OCI-LY1 (cell line): Measurements from ENCODE around the gene KHDC1L.
"Not testable (repeated sequence)": the region's sequence is repeated elsewhere in the genome, so short reads cannot be mapped to it uniquely, and the experiment has no call there.

ENCODE experiments used
- H2AFZ ChIP-seq: fragments of 200-600 bp; sonication (generic), shearing (Covaris generic); 2 replicates; pipeline ENCODE4 v1.6.0; 2014; ENCODE audit warnings: antibody characterized with exemption, mild to moderate bottlenecking, low read length
- H3F3A ChIP-seq: fragments of 200-600 bp; sonication (generic), shearing (Covaris generic); 2 replicates; pipeline ENCODE4 v1.6.0; 2014; ENCODE audit warnings: mild to moderate bottlenecking, antibody characterized with exemption, low read length, moderate library complexity; ENCODE audit not compliant: insufficient read depth
- H3K27ac ChIP-seq: fragments of 200-600 bp; sonication (generic); 2 replicates; pipeline ENCODE4 v1.5.1; 2014; ENCODE audit warnings: low read length, mixed run types, mild to moderate bottlenecking, low read depth; ENCODE audit not compliant: poor library complexity, severe bottlenecking
- H3K27me3 ChIP-seq: fragments of 200-600 bp; sonication (generic); 2 replicates; pipeline ENCODE4 v1.6.0; 2014; ENCODE audit warnings: antibody characterized with exemption, mild to moderate bottlenecking, low read length, moderate library complexity; ENCODE audit not compliant: insufficient read depth
- H3K36me3 ChIP-seq: fragments of 200-600 bp; sonication (generic); 2 replicates; pipeline ENCODE4 v1.6.1; 2014; ENCODE audit warnings: mild to moderate bottlenecking, antibody characterized with exemption, low read length, moderate library complexity, mixed read lengths; ENCODE audit not compliant: insufficient read depth
- H3K4me1 ChIP-seq: fragments of 200-600 bp; sonication (generic); 2 replicates; pipeline ENCODE4 v1.5.1; 2014; ENCODE audit warnings: mild to moderate bottlenecking, low read length, moderate library complexity; ENCODE audit not compliant: insufficient read depth, severe bottlenecking
- H3K4me2 ChIP-seq: fragments of 200-600 bp; sonication (generic), shearing (Covaris generic); 2 replicates; pipeline ENCODE4 v1.6.1; 2014; ENCODE audit warnings: low read length
- H3K4me3 ChIP-seq: fragments of 200-600 bp; sonication (generic); 2 replicates; pipeline ENCODE4 v1.5.1; 2014; ENCODE audit warnings: low read length, low read depth, mild to moderate bottlenecking, mixed read lengths; ENCODE audit not compliant: poor library complexity, severe bottlenecking
- H3K79me2 ChIP-seq: fragments of 200-600 bp; shearing (Covaris generic); 2 replicates; pipeline ENCODE4 v1.6.1; 2016; ENCODE audit warnings: mixed run types, low read length, mixed read lengths; ENCODE audit not compliant: insufficient read depth
- H3K9ac ChIP-seq: fragments of 200-600 bp; sonication (generic), shearing (Covaris generic); 2 replicates; pipeline ENCODE4 v1.6.1; 2014; ENCODE audit warnings: mild to moderate bottlenecking, low read length, mixed read lengths
- H3K9me2 ChIP-seq: fragments of 200-600 bp; sonication (generic), shearing (Covaris generic); 2 replicates; pipeline ENCODE4 v1.6.1; 2014; ENCODE audit warnings: low read depth, mild to moderate bottlenecking, low read length, mixed read lengths
- H3K9me3 ChIP-seq: fragments of 200-600 bp; shearing (Covaris generic); 2 replicates; pipeline ENCODE4 v1.6.1; 2014; ENCODE audit warnings: low read length, mixed read lengths
- H4K20me1 ChIP-seq: fragments of 200-600 bp; sonication (generic), shearing (Covaris generic); 2 replicates; pipeline ENCODE4 v1.6.0; 2016; ENCODE audit warnings: mild to moderate bottlenecking, low read length; ENCODE audit not compliant: insufficient read depth
- EZH2 ChIP-seq: fragments of 200-600 bp; sonication (generic), shearing (Covaris generic); IDR thresholded peaks from 2 replicates; pipeline ENCODE4 v1.8.0; 2017; ENCODE audit warnings: borderline replicate concordance, mixed run types, mild to moderate bottlenecking, antibody characterized with exemption, low read length, moderate library complexity, mixed read lengths
- TF ChIP-seq, protein P1 (sequence below): fragments of 200-600 bp; sonication (generic), shearing (Covaris generic); IDR thresholded peaks from 2 replicates; pipeline ENCODE4 v1.5.1; 2017; ENCODE audit warnings: mild to moderate bottlenecking, antibody characterized with exemption, low read length, moderate library complexity, mixed read lengths

KHDC1L gene

GRCh38 chr6:73234733-73235132, 9.4 kb upstream of the KHDC1L start:
- Histone ChIP-seq H3K9ac (no peak overlapping the region), H3K4me2 (no peak overlapping the region), H3K4me3 (no peak overlapping the region), H4K20me1 (no peaks in the 10 kb centered on the region), H3K27ac (no peak overlapping the region), H3K9me3 (no peaks in the 10 kb centered on the region), H3K27me3 (no peaks in the 10 kb centered on the region), H3K9me2 (no peaks in the 10 kb centered on the region), H2AFZ (no peak overlapping the region), H3K79me2 (no peaks in the 10 kb centered on the region), H3K4me1 (no peaks in the 10 kb centered on the region), H3K36me3 (no peaks in the 10 kb centered on the region), H3F3A (no peaks in the 10 kb centered on the region)
- TF ChIP-seq, protein P1, sequence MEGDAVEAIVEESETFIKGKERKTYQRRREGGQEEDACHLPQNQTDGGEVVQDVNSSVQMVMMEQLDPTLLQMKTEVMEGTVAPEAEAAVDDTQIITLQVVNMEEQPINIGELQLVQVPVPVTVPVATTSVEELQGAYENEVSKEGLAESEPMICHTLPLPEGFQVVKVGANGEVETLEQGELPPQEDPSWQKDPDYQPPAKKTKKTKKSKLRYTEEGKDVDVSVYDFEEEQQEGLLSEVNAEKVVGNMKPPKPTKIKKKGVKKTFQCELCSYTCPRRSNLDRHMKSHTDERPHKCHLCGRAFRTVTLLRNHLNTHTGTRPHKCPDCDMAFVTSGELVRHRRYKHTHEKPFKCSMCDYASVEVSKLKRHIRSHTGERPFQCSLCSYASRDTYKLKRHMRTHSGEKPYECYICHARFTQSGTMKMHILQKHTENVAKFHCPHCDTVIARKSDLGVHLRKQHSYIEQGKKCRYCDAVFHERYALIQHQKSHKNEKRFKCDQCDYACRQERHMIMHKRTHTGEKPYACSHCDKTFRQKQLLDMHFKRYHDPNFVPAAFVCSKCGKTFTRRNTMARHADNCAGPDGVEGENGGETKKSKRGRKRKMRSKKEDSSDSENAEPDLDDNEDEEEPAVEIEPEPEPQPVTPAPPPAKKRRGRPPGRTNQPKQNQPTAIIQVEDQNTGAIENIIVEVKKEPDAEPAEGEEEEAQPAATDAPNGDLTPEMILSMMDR: no peak
- TF ChIP-seq EZH2: no peak

DNA sequence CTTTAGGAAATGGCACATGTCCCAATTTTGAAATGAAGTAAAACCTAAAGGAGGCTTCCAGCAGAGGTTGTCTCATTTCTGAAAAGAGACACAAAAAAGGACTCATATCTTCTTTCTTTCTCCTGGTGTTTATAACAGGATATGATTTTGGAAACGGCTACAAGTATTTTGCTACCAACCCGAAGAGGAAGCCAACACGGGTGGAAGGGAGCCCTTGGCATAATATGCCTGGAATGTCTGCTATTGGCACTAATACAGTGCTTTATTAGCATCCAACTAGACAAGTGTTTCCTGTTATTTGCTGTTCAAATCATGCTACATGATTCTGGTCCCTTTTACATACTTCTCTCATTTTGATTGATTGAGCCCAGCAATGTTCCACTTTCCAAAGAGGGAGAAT, 8.7 kb upstream of the KHDC1L start:
- not testable (repeated sequence) for H3K27ac ChIP-seq, H4K20me1 ChIP-seq, H3K4me3 ChIP-seq, H3K79me2 ChIP-seq, H3K9ac ChIP-seq, H2AFZ ChIP-seq, H3F3A ChIP-seq, H3K9me2 ChIP-seq, H3K4me2 ChIP-seq, H3K36me3 ChIP-seq, H3K27me3 ChIP-seq, H3K4me1 ChIP-seq, H3K9me3 ChIP-seq

DNA sequence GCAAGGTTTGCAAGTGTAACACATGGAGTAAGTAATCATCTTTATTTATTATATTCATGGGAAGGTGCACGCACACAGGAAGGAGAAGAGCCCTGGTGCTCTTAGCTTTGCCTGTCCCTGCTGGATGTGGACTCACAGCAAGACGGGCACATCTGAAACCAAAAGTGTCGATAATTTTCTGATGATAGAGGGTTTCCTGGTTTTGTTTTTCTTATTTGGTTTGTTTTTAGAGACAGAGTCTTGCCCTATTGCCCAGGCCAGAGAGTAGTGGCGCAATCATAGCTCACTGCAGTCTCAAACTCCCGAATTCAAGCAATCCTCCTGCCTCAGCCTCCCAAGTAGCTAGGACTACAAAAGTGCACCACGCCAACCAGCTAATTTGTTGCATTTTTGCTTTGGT, 7.8 kb upstream of the KHDC1L start:
- Histone ChIP-seq H3K4me3 (no peak overlapping the region), H2AFZ (no peak overlapping the region)

DNA sequence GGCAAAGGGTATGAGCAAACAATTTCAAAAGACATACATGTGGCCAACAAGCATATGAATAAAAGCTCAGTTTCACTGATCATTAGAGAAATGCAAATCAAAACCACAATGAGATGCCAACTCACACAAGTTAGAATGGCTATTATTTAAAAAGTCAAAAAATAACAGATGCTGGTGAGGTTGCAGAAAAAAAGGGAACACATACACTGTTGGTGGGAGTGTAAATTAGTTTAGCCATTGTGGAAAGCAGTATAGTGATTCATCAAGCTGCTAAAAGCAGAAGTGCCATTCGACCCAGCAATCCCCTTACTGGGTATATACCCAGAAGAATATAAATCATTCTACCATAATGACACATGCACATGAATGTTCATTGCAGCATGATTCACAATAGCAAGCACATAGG, 6.7 kb upstream of the KHDC1L start:
- Histone ChIP-seq H3K27me3 (no peaks in the 10 kb centered on the region), H2AFZ (no peak overlapping the region), H3K9me2 (no peaks in the 10 kb centered on the region), H3K9ac (no peak overlapping the region), H4K20me1 (no peaks in the 10 kb centered on the region), H3K4me3 (no peak overlapping the region), H3K4me2 (no peak overlapping the region), H3K4me1 (no peaks in the 10 kb centered on the region), H3K79me2 (no peaks in the 10 kb centered on the region), H3K36me3 (no peaks in the 10 kb centered on the region), H3K9me3 (no peaks in the 10 kb centered on the region), H3F3A (no peaks in the 10 kb centered on the region), H3K27ac (no peak overlapping the region)
- TF ChIP-seq, protein P1: no peak
- TF ChIP-seq EZH2: no peak

More for the DNA sequence above, 7.8 kb upstream of the KHDC1L start:
- Histone ChIP-seq H3K36me3 (no peaks in the 10 kb centered on the region), H3K27ac (no peak overlapping the region), H3K4me1 (no peaks in the 10 kb centered on the region), H3K9me2 (no peaks in the 10 kb centered on the region), H4K20me1 (no peaks in the 10 kb centered on the region), H3K4me2 (no peak overlapping the region), H3K9ac (no peak overlapping the region), H3F3A (no peaks in the 10 kb centered on the region), H3K9me3 (no peaks in the 10 kb centered on the region), H3K27me3 (no peaks in the 10 kb centered on the region), H3K79me2 (no peaks in the 10 kb centered on the region)
- TF ChIP-seq, protein P1: no peak
- TF ChIP-seq EZH2: no peak
